Measurements from ENCODE around the gene TRIM72. TPM values are rescaled to one million over a fixed set of nuclear protein-coding genes. Genes with fewer than 3 reads are reported as not detected.
"Not testable (repeated sequence)": the region's sequence is repeated elsewhere in the genome, so short reads cannot be mapped to it uniquely, and the experiment has no call there.

TRIM72 gene
- total RNA-seq, 1 experiment from 2014 or later = 0.16 TPM

GRCh38 chr16:31238041-31238440, 24.1 kb downstream of the TRIM72 start:
- in situ Hi-C loops (cut with HindIII; ENCODE audit: low pct_unique_long_range_greater_than_20kb, low sequenced_read_pairs) = no loop called here
- no peak for DNase-seq (ENCODE audit: low read depth, low spot score)

GRCh38 chr16:31242206-31242605, 28.3 kb downstream of the TRIM72 start:
- in situ Hi-C loops (cut with HindIII; ENCODE audit: low pct_unique_long_range_greater_than_20kb, low sequenced_read_pairs) = no loop called here
- DNase-seq (ENCODE audit: low read depth, low spot score) = peak; percentile 20

DNA sequence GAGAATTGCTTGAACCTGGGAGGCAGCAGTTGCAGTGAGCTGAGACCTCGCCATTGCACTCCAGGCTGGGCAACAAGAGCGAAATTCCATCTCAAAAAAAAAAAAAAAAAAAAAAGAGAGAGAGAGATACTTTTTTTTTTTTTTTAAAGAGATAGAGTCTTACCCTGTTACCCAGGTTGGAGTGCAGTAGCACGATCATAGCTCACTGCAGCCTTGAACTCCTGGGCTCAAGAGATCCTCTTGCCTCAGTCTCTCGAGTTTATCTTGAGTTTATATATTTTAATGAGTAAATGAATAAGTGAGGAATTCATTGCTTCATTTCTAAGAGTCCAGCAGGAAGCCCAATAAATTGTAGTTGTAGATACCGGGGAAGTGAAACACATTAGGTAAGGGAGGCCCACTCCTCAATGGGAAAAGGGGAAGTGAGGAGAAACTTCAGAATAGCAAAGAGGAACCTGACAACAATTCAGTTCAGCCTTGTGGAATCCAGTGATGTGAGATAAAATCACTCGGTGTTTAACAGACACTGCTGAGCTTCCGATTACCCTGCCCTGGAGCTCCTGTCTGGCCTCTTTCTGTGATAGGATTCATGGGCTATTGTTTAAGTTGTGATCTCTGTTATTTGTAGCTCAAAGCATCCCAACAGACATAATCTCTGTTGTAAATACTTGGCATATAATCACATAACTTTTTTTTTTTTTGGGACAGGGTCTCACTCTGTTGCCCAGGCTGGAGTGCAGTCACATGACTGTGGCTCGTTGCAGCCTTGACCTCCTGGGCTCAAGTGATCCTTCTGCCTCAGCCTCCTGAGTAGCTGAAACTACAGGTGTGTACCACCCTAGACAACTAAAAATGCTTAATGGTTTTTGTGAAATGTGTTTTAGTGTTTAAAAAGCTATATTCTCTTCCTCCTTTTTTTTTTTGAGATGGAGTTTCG, 30.1 kb downstream of the TRIM72 start:
- in situ Hi-C loops (cut with HindIII; ENCODE audit: low pct_unique_long_range_greater_than_20kb, low sequenced_read_pairs) = no loop called here
- DNase-seq (ENCODE audit: low read depth, low spot score) = no peak

GRCh38 chr16:31245598-31245997, 31.7 kb downstream of the TRIM72 start:
- DNase-seq (ENCODE audit: low read depth, low spot score); in situ Hi-C loops (cut with HindIII; ENCODE audit: low pct_unique_long_range_greater_than_20kb, low sequenced_read_pairs): not testable (repeated sequence)

DNA sequence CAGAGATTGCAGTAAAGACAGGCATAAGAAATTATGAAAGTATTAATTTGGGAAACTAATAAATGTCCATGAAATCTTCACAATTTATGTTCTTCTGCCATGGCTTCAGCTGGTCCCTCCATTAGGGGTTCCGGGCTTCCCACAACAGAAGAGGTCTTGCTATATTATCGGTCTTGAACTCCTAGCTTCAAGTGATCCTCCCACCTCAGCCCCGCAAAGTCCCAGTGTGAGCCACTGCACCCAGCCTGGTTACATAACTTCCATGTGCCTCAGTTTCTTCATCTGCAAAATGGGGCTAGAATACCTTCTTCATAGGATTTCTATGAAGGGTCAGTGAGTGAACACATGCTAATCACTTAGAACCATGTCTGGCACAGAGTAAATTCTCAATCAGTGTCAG, 32.4 kb downstream of the TRIM72 start:
- in situ Hi-C loops (cut with HindIII; ENCODE audit: low pct_unique_long_range_greater_than_20kb, low sequenced_read_pairs) = no loop called here

DNA sequence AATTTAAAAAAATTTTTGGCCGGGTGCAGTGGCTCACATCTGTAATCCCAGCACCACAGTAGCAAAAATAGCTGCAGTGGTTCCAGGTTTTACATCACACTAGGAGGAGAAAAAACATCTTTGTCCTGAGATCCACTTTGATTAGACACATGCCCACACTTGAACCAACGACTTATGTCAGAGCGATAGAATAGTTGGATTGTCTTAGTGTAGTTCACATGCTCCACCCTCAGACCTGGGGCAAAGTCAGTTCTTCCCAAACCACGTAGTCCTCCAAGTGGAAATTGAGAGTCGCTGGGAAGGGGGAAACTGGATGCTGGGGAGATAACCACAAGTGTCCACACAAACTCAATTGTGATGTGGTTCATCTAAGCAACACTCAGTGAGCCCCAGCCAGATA, 34.4 kb downstream of the TRIM72 start:
- in situ Hi-C loops (cut with HindIII; ENCODE audit: low pct_unique_long_range_greater_than_20kb, low sequenced_read_pairs) = no loop called here
- peak; percentile 99 for DNase-seq (ENCODE audit: low read depth, low spot score)

More for the DNA sequence above, 32.4 kb downstream of the TRIM72 start:
- DNase-seq (ENCODE audit: low read depth, low spot score) = no peak

- DNase-seq (ENCODE audit: low read depth, low spot score) = no peak
- in situ Hi-C loops (cut with HindIII; ENCODE audit: low pct_unique_long_range_greater_than_20kb, low sequenced_read_pairs) = no loop called here
These were observed 37.0 kb downstream of the TRIM72 start for GRCh38 chr16:31250782-31251384.

DNA sequence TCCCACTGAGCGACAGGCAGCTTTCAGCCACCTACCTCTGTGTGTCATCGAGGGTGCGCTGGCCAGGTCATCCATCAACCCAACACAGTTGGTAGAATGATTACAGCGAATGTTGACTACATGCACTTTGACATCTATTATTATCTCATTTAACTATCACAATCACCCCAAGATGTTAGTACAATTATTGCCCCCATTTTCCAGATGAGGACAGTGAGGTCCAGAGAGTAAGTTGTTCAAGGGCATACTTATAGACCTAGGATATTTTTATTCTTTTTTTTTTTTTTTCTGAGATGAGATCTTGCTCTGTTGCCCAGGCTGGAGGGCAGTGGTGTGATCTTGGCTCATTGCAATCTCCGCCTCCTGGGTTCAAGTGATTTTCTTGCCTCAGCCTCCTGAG, 37.5 kb downstream of the TRIM72 start:
- in situ Hi-C loops (cut with HindIII; ENCODE audit: low pct_unique_long_range_greater_than_20kb, low sequenced_read_pairs) = no loop called here

DNA sequence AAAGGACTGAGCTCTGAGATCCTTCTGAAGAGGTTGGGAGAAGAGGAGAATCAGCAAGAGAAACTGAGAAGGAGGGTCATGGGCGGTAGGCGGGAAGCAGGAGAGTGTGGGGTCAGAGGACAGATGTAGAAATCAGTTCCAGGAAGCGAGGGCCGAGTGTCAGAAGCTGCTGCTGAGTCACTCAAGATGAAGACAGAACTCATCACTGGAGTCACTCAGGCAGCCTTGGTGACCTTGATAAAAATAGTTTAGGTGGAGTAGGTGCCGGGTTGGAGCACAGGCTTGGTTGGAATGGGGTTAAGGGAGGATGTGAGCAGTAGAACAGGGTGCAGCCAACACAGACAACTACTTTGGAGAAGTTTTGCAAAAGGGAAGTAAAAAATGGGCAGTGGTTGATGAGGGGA, 39.7 kb downstream of the TRIM72 start:
- in situ Hi-C loops (cut with HindIII; ENCODE audit: low pct_unique_long_range_greater_than_20kb, low sequenced_read_pairs) = no loop called here
- DNase-seq (ENCODE audit: low read depth, low spot score) = no peak

More for the DNA sequence above, 37.5 kb downstream of the TRIM72 start:
- no peak for DNase-seq (ENCODE audit: low read depth, low spot score)

DNA sequence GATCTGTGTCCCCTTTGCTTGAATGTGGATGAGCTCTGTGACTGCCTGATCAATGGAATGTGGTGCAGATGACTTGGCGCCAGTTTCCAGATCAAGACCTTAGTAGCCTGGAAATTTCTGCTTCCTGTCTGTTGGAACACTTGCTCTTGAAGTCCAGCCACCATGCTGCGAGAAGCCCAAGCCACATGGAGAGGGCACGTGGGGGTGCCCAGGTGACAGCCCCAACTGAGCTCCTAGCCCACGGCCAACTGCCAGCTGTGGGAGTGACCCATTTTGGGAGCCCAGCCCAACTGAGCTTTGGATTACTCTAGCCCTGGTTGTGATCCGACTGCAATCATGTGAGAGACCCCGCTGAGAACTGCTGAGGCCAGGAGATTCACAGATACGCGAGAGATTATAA, 42.5 kb downstream of the TRIM72 start:
- in situ Hi-C loops (cut with HindIII; ENCODE audit: low pct_unique_long_range_greater_than_20kb, low sequenced_read_pairs) = no loop called here
- DNase-seq (ENCODE audit: low read depth, low spot score) = no peak

- DNase-seq (ENCODE audit: low read depth, low spot score) = no peak
- in situ Hi-C loops (cut with HindIII; ENCODE audit: low pct_unique_long_range_greater_than_20kb, low sequenced_read_pairs) = no loop called here
These were observed 44.4 kb downstream of the TRIM72 start for GRCh38 chr16:31258366-31258765.

GRCh38 chr16:31260136-31260931, 46.4 kb downstream of the TRIM72 start:
- no peak for DNase-seq (ENCODE audit: low read depth, low spot score)
- in situ Hi-C loops (cut with HindIII; ENCODE audit: low pct_unique_long_range_greater_than_20kb, low sequenced_read_pairs) = no loop called here

DNA sequence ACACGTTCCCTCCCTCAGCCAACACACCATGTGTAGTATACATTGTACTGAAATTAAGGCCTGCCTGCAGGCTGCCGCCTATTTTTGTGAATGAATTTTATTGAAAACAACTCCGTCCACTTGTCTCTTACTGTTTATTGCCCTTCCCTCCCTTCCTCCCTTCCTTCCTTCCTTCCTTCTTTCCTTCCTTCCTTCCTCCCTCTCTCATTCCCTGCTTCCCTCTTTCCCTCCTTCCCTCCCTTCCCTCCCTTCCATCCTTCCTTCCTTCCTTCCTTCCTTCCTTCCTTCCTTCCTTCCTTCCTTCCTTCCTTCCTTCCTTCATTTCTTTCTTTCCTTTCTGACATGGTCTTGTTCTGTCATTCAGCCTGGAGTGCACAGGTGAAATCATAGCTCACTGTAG, 48.2 kb downstream of the TRIM72 start:
- in situ Hi-C loops (cut with HindIII; ENCODE audit: low pct_unique_long_range_greater_than_20kb, low sequenced_read_pairs) = no loop called here
- DNase-seq (ENCODE audit: low read depth, low spot score) = no peak

- no peak for DNase-seq (ENCODE audit: low read depth, low spot score)
- in situ Hi-C loops (cut with HindIII; ENCODE audit: low pct_unique_long_range_greater_than_20kb, low sequenced_read_pairs) = no loop called here
These were observed 51.7 kb downstream of the TRIM72 start for GRCh38 chr16:31265329-31266245.

GRCh38 chr16:31267332-31268032, 53.6 kb downstream of the TRIM72 start:
- in situ Hi-C loops (cut with HindIII; ENCODE audit: low pct_unique_long_range_greater_than_20kb, low sequenced_read_pairs) = no loop called here
- DNase-seq (ENCODE audit: low read depth, low spot score) = no peak

GRCh38 chr16:31268033-31268365, 54.1 kb downstream of the TRIM72 start:
- DNase-seq (ENCODE audit: low read depth, low spot score) = no peak
- in situ Hi-C loops (cut with HindIII; ENCODE audit: low pct_unique_long_range_greater_than_20kb, low sequenced_read_pairs) = no loop called here

DNA sequence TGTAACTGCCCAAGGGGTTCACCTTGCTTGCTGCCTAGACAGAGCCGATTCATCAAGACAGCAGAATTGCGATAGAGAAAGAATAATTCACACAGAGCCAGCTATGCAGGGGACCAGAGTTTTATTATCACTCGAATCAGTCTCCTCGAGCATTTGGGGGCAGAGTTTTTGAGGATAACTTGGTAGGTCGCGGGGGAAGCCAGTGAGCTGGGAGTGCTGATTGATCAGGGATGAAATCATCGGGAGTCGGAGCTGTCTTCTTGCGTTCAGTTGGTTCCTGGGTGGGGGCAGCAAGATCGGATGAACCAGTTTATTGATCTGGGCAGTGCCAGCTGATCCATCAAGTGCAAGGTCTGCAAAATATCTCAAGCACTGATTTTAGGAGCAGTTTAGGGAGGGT, 55.0 kb downstream of the TRIM72 start:
- in situ Hi-C loops (cut with HindIII; ENCODE audit: low pct_unique_long_range_greater_than_20kb, low sequenced_read_pairs) = no loop called here

More for the DNA sequence above, 55.0 kb downstream of the TRIM72 start:
- DNase-seq (ENCODE audit: low read depth, low spot score) = no peak
